HepG2 (cell line): ENCODE results near the gene KLK10. TPM values are rescaled to one million over a fixed set of nuclear protein-coding genes. Genes with fewer than 3 reads are reported as not detected.

Source experiments
- ATAC-seq: fragments of 200-7000 bp; cut with Tn5 transposase; 3 replicates; pipeline ENCODE4 v1.9.1; 2020; ENCODE audit warnings: mild to moderate bottlenecking, moderate library complexity
- BruUV-seq: library from RNA; stranded (reverse); fragments of 400-500 nt; replicated peaks from 2 replicates; lab custom pipeline; 2021; lab: Mats Ljungman, UMichigan
- CTCF ChIA-PET: fragments of 300-600 bp; formaldehyde crosslinking; extraction: SDS; loops from one replicate; lab custom pipeline; 2021; ENCODE audit warnings: low total read pairs, inconsistent platforms, low intra/inter-chr PET ratio; lab: Yijun Ruan, JAX
- POLR2A ChIA-PET: fragments of 350-600 bp; sonication (Branson Sonifier 250); formaldehyde crosslinking; loops from one replicate; lab custom pipeline; 2020; ENCODE audit warnings: antibody characterized with exemption, inconsistent platforms; lab: Yijun Ruan, JAX
- DNase-seq: peaks from one replicate; pipeline ENCODE4 v3.0.0-alpha.2; 2015; ENCODE audit warnings: low spot score
- FAIRE-seq: peaks from 3 replicates; lab custom pipeline; 2011; peaks lifted over from hg19 to GRCh38; lab: Jason Lieb, UNC
- H2AFZ ChIP-seq: one replicate; pipeline ENCODE4 v1.6.1; 2011; ENCODE audit warnings: low read length, inconsistent platforms
- H3K27ac ChIP-seq: fragments of 300-600 bp; 3 replicates; pipeline ENCODE4 v1.8.0; 2011; ENCODE audit warnings: mixed run types, mild to moderate bottlenecking, mixed read lengths, low read length, inconsistent platforms; ENCODE audit not compliant: insufficient read depth; ENCODE audit errors: extremely low read length
- H3K27me3 ChIP-seq, 2 experiments: fragments of 200-600 bp in 1 of 2; 2 replicates in 1 of 2; 3 replicates in 1 of 2; pipeline versions ENCODE4 v1.6.0 to v1.8.0; 2011; ENCODE audit warnings: low read length in 2 of 2, mild to moderate bottlenecking in 2 of 2, moderate library complexity in 2 of 2, inconsistent platforms in 1 of 2; ENCODE audit not compliant: insufficient read depth in 2 of 2, control insufficient read depth in 1 of 2
- H3K36me3 ChIP-seq, 2 experiments: fragments of 200-600 bp in 1 of 2; replicated peaks in 1 of 2; 2 replicates in 1 of 2; 3 replicates in 1 of 2; pipeline versions ENCODE4 v1.5.1 to v1.8.0; 2011; ENCODE audit warnings: low read length in 2 of 2, inconsistent platforms in 1 of 2; ENCODE audit not compliant: insufficient read depth in 2 of 2, control insufficient read depth in 1 of 2
- H3K4me1 ChIP-seq: 2 replicates; pipeline ENCODE4 v1.5.1; 2012; ENCODE audit warnings: low read length, inconsistent platforms; ENCODE audit not compliant: insufficient read depth
- H3K4me2 ChIP-seq: 2 replicates; pipeline ENCODE4 v1.6.0; 2011; ENCODE audit warnings: low read depth, low read length, inconsistent platforms
- H3K4me3 ChIP-seq, 3 experiments: fragments of 200-600 bp in 1 of 3; sonication (generic), shearing (Covaris generic) in 1 of 3; replicated peaks in 1 of 3; 2 replicates each; pipeline ENCODE4 v1.5.1; 2011 to 2016; ENCODE audit warnings: low read length in 3 of 3, inconsistent platforms in 2 of 3, low read depth in 2 of 3, mild to moderate bottlenecking in 2 of 3, control low read depth in 1 of 3, mixed read lengths in 1 of 3; ENCODE audit not compliant: insufficient read depth in 1 of 3
- H3K79me2 ChIP-seq: one replicate; pipeline ENCODE4 v1.6.1; 2011; ENCODE audit warnings: low read length, inconsistent platforms; ENCODE audit not compliant: insufficient read depth
- H3K9ac ChIP-seq: 2 replicates; pipeline ENCODE4 v1.6.0; 2011; ENCODE audit warnings: mild to moderate bottlenecking, low read depth, low read length, inconsistent platforms; ENCODE audit not compliant: insufficient read depth
- H3K9me3 ChIP-seq: 2 replicates; pipeline ENCODE4 v1.5.1; 2012; ENCODE audit warnings: mild to moderate bottlenecking, low read length
- H4K20me1 ChIP-seq: 2 replicates; pipeline ENCODE4 v1.6.0; 2011; ENCODE audit warnings: inconsistent platforms, mild to moderate bottlenecking, low read length, moderate library complexity; ENCODE audit not compliant: insufficient read depth
- HOXA3 ChIP-seq: sonication (generic); formaldehyde crosslinking; IDR thresholded peaks from 2 replicates; pipeline ENCODE4 v1.5.0; 2020; ENCODE audit warnings: missing genetic modification reagents
- KAT2B ChIP-seq: fragments of 150-350 bp; IDR thresholded peaks from 2 replicates; pipeline ENCODE4 v1.6.1; 2014; ENCODE audit warnings: low read depth, low read length, borderline replicate concordance
- KDM4B ChIP-seq: sonication (generic); formaldehyde crosslinking; IDR thresholded peaks from 2 replicates; pipeline ENCODE4 v1.4.0; 2020; ENCODE audit warnings: missing genetic modification reagents
- MTF1 ChIP-seq: sonication (generic); formaldehyde crosslinking; IDR thresholded peaks from 2 replicates; pipeline ENCODE4 v1.5.0; 2020; ENCODE audit warnings: missing genetic modification reagents
- NCOR1 ChIP-seq: fragments of 200-600 bp; sonication (generic); IDR thresholded peaks from 2 replicates; pipeline ENCODE4 v1.7.0; 2017; ENCODE audit warnings: antibody characterized with exemption, low read length, borderline replicate concordance
- NFE2L2 ChIP-seq: fragments of 150-350 bp; IDR thresholded peaks from 2 replicates; pipeline ENCODE4 v1.6.1; 2014; ENCODE audit warnings: low read length
- PHF5A ChIP-seq: IDR thresholded peaks from one replicate; pipeline ENCODE4 v1.6.1; 2018; ENCODE audit warnings: low read depth, missing genetic modification reagents; ENCODE audit not compliant: unreplicated experiment
- POLR2A ChIP-seq, 2 experiments: IDR thresholded peaks; 2 replicates each; pipeline ENCODE4 v1.6.1; 2011; ENCODE audit warnings: low read depth in 2 of 2, low read length in 2 of 2, mild to moderate bottlenecking in 1 of 2, moderate library complexity in 1 of 2; ENCODE audit not compliant: insufficient read depth in 1 of 2
- SP4 ChIP-seq: sonication (generic); formaldehyde crosslinking; IDR thresholded peaks from 2 replicates; pipeline ENCODE4 v1.8.1; 2023; ENCODE audit warnings: mild to moderate bottlenecking, missing genetic modification reagents
- SUZ12 ChIP-seq: fragments of 150-350 bp; IDR thresholded peaks from 2 replicates; pipeline ENCODE4 v1.6.1; 2014; ENCODE audit warnings: low read depth, low read length
- THYN1 ChIP-seq: sonication (generic); formaldehyde crosslinking; IDR thresholded peaks from 2 replicates; pipeline ENCODE4 v1.8.1; 2023; ENCODE audit warnings: low read depth, mild to moderate bottlenecking, moderate library complexity, missing genetic modification reagents, borderline replicate concordance
- ZBTB42 ChIP-seq: sonication (generic); formaldehyde crosslinking; IDR thresholded peaks from 2 replicates; pipeline ENCODE4 v1.5.0; 2020; ENCODE audit warnings: mild to moderate bottlenecking, missing genetic modification reagents
- ZFP82 ChIP-seq: sonication (generic); formaldehyde crosslinking; IDR thresholded peaks from 2 replicates; pipeline ENCODE4 v1.5.1; 2020; ENCODE audit warnings: mild to moderate bottlenecking, missing genetic modification reagents, borderline replicate concordance
- ZNF296 ChIP-seq: sonication (generic); formaldehyde crosslinking; conservative IDR thresholded peaks from 2 replicates; pipeline ENCODE4 v1.5.0; 2020; ENCODE audit warnings: mild to moderate bottlenecking, missing genetic modification reagents
- ZNF572 ChIP-seq: sonication (generic); formaldehyde crosslinking; IDR thresholded peaks from 2 replicates; pipeline ENCODE4 v1.5.1; 2020; ENCODE audit warnings: mild to moderate bottlenecking, missing genetic modification reagents
- ZNF672 ChIP-seq: sonication (generic); formaldehyde crosslinking; IDR thresholded peaks from 2 replicates; pipeline ENCODE4 v1.8.1; 2022; ENCODE audit warnings: missing genetic modification reagents
- ZNF768 ChIP-seq: sonication (generic); formaldehyde crosslinking; IDR thresholded peaks from 2 replicates; pipeline ENCODE4 v1.4.0; 2020; ENCODE audit warnings: missing genetic modification reagents
- WGBS: methylation state at CpG from one replicate; pipeline ENCODE4 v1.1.6; 2017; ENCODE audit warnings: low lambda C conversion rate; 5-methylcytosine and 5-hydroxymethylcytosine counted together
- in situ Hi-C: cut with HindIII; loops from 2 replicates; pipeline ENCODE4 v1.10.0; 2017; ENCODE audit warnings: low pct_unique_long_range_greater_than_20kb; ENCODE audit not compliant: extremely low pct_ligation_motif_present
- intact Hi-C: fragments of 100-400 bp; cut with micrococcal nuclease; formaldehyde crosslinking; loops from one replicate; pipeline ENCODE4 v1.10.0; 2022; ENCODE audit not compliant: unreplicated experiment
- polyA plus RNA-seq, 8 experiments: library from polyadenylated mRNA; depleted of rRNA in 3 of 8; stranded (reverse) in 7 of 8; unstranded in 1 of 8; fragments of >200 nt; fragmentation: Illumina TruSeq in 4 of 8; extraction: Trizol in 4 of 8; gene quantifications; 2 replicates each; pipeline versions ENCODE4 v1.2.1 to v1.2.3, GENCODE V29; 2011 to 2016; ENCODE audit warnings: low read depth in 4 of 8, missing spikeins in 1 of 8, mixed read lengths in 1 of 8; ENCODE audit not compliant: insufficient read depth in 1 of 8
- total RNA-seq, 5 experiments: library from RNA; depleted of rRNA; stranded (reverse); fragments of >200 nt; fragmentation: Illumina TruSeq; extraction: Trizol; gene quantifications; 2 replicates each; pipeline ENCODE4 v1.2.3, GENCODE V29; 2016; ENCODE audit warnings: low read depth in 1 of 5
- TF ChIP-seq, protein P1 (sequence below): sonication (generic); formaldehyde crosslinking; IDR thresholded peaks from 2 replicates; pipeline ENCODE4 v1.5.0; 2020; ENCODE audit warnings: mild to moderate bottlenecking, missing genetic modification reagents, borderline replicate concordance
- TF ChIP-seq, protein P2 (sequence below): sonication (generic); formaldehyde crosslinking; IDR thresholded peaks from 2 replicates; pipeline ENCODE4 v1.8.0; 2022; ENCODE audit warnings: missing genetic modification reagents, mild to moderate bottlenecking, moderate library complexity, borderline replicate concordance

KLK10 gene
- total and polyA plus RNA-seq, 2 of the 13 experiments (the other 11 are each of a cell fraction or from before 2014, with no cell fraction given), result not detected

DNA sequence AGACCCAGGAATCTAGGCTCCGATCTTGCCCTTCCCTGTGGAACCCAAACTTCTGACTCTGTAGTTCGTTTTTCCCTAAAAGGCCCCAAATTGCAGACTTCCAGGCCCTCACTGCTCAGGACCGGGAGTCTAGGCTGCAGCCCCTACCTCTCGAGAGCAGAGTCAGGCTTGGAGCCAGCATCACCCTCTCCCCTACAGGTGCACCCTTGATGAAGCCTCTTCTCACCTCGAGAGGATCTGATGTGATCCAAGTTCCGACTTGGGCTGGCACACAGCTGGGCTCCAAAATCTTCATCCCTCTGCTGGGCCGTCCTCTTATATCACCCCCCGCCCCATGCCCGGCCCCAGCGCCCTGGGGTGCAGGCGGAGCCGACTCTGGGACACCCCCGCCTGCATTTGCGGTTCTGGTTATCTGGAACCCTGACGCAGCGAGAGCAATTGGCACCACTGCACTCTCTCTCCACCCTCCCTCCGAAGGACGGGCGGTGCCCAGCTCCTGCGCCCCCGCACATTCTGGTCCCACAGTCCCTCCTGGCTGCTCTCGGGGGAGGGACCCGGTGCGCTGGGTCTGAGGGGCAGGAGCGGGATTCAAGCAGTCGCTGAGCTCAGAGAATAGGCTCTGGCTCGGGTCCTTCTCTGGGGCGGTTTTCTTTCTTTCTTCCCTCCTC is 35.8 kb downstream of the KLK10 start, which contains the start of gene KLK7 (continued):
- TF ChIP-seq, protein P1, sequence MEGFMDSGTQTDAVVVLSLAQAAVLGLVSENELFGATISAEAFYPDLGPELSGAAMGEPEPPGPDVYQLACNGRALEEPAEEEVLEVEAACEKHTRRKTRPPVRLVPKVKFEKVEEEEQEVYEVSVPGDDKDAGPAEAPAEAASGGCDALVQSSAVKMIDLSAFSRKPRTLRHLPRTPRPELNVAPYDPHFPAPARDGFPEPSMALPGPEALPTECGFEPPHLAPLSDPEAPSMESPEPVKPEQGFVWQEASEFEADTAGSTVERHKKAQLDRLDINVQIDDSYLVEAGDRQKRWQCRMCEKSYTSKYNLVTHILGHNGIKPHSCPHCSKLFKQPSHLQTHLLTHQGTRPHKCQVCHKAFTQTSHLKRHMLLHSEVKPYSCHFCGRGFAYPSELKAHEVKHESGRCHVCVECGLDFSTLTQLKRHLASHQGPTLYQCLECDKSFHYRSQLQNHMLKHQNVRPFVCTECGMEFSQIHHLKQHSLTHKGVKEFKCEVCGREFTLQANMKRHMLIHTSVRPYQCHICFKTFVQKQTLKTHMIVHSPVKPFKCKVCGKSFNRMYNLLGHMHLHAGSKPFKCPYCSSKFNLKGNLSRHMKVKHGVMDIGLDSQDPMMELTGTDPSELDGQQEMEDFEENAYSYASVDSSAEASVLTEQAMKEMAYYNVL, result no peak
- TF ChIP-seq ZFP82 (CRISPR knock-in tag), result no peak
- no peak for TF ChIP-seq ZNF672 (CRISPR knock-in tag)
- no peak for TF ChIP-seq POLR2A (IDR thresholded peaks at IDR 0.05; ENCODE audit: insufficient read depth in 1 of 2, low read depth in 2 of 2, low read length in 2 of 2)

DNA sequence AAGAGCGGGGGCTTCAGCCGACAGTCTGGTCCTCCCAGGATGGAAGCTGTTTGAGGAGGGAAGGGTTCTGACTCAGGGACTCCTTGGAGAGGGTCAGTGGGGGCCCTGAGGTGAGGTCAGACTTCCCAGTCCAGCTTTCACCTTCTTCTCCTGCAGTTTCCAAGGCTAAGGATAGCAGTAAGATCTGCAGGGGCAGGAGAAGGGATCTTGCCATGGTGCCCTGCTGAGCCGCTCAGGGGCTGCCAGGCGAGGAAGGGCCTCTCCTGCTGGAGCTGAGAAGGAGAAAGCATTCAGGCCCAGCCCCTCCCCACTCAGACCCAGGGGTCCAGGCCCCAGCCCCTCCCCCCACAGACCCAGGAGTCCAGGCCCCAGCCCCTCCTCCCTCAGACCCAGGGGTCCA is 37.3 kb downstream of the KLK10 start:
- peaks cover 0 to under 1% of the 10 kb centered on the region in 2 experiments; a peak in 2 of 5 replicates for H3K27me3 ChIP-seq
- no peak overlapping the region for H3K4me3 ChIP-seq
- CTCF ChIA-PET, result no interaction called here
- H3K4me2 ChIP-seq, result no peak overlapping the region
- FAIRE-seq (no peak), ATAC-seq (no peak; the same call in 2 of the 3 replicates), DNase-seq (no peak)
- H2AFZ ChIP-seq, result no peak overlapping the region
- intact Hi-C loops (no loop called here), in situ Hi-C loops (no loop called here)
- no peaks in the 10 kb centered on the region for H3K79me2 ChIP-seq
- H3K27ac ChIP-seq, result no peak overlapping the region
- H3K4me1 ChIP-seq, result no peaks in the 10 kb centered on the region
- no peaks in the 10 kb centered on the region for H4K20me1 ChIP-seq
- BruUV-seq, result no TSS peak
- POLR2A ChIA-PET, result no interaction called here
- 61% methylated on average over 2 of the region's 4 CpGs for WGBS
- H3K9ac ChIP-seq, result no peak overlapping the region
- no peaks in the 10 kb centered on the region for H3K9me3 ChIP-seq
- TF ChIP-seq MTF1 (CRISPR knock-in tag), result no peak
- no peak for TF ChIP-seq NCOR1
- TF ChIP-seq NFE2L2, result no peak
- TF ChIP-seq KAT2B, result no peak
- no peak for TF ChIP-seq HOXA3 (CRISPR knock-in tag)
- no peak for TF ChIP-seq PHF5A (CRISPR knock-in tag)
- TF ChIP-seq ZNF768 (CRISPR knock-in tag), result no peak
- no peak for TF ChIP-seq ZNF296 (CRISPR knock-in tag)
- no peak for TF ChIP-seq THYN1 (CRISPR knock-in tag)
- TF ChIP-seq ZNF572 (CRISPR knock-in tag), result no peak
- no peak for TF ChIP-seq ZBTB42 (CRISPR knock-in tag)
- TF ChIP-seq, protein P2, sequence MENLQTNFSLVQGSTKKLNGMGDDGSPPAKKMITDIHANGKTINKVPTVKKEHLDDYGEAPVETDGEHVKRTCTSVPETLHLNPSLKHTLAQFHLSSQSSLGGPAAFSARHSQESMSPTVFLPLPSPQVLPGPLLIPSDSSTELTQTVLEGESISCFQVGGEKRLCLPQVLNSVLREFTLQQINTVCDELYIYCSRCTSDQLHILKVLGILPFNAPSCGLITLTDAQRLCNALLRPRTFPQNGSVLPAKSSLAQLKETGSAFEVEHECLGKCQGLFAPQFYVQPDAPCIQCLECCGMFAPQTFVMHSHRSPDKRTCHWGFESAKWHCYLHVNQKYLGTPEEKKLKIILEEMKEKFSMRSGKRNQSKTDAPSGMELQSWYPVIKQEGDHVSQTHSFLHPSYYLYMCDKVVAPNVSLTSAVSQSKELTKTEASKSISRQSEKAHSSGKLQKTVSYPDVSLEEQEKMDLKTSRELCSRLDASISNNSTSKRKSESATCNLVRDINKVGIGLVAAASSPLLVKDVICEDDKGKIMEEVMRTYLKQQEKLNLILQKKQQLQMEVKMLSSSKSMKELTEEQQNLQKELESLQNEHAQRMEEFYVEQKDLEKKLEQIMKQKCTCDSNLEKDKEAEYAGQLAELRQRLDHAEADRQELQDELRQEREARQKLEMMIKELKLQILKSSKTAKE (CRISPR knock-in tag), result no peak
- no peak for TF ChIP-seq SP4 (CRISPR knock-in tag)
- TF ChIP-seq SUZ12, result no peak
- TF ChIP-seq KDM4B (CRISPR knock-in tag), result no peak
- no peaks in the 10 kb centered on the region for H3K36me3 ChIP-seq
